ENCODE data around the gene FRAS1.
A peak's percentile ranks its signal among the peaks of the same experiment; 100 is the strongest.
"Not testable (repeated sequence)": the region's sequence is repeated elsewhere in the genome, so short reads cannot be mapped to it uniquely, and the experiment has no call there.

The FRAS1 gene

GRCh38 chr4:78534286-78534955 lies 477.3 kb downstream of the FRAS1 start:
- H3K36me3 ChIP-seq (ENCODE audit: insufficient read depth, low read length): no peaks in the 10 kb centered on the region
- no peaks in the 10 kb centered on the region for H3K9me3 ChIP-seq (ENCODE audit: control insufficient read depth, insufficient read depth, low read length)
- H3K9ac ChIP-seq (ENCODE audit: low read depth, low read length): no peak overlapping the region
- peaks cover 17% of the 10 kb centered on the region for H3K4me1 ChIP-seq (ENCODE audit: insufficient read depth, low read length)

- H3K9ac ChIP-seq (ENCODE audit: low read depth, low read length): no peak overlapping the region
- H3K4me1 ChIP-seq (ENCODE audit: insufficient read depth, low read length): no peaks in the 10 kb centered on the region
- no peaks in the 10 kb centered on the region for H3K36me3 ChIP-seq (ENCODE audit: insufficient read depth, low read length)
- H3K9me3 ChIP-seq (ENCODE audit: control insufficient read depth, insufficient read depth, low read length): no peaks in the 10 kb centered on the region
Observed at GRCh38 chr4:78542373-78542772, 485.2 kb downstream of the FRAS1 start.

GRCh38 chr4:78543424-78544125 lies 486.5 kb downstream of the FRAS1 start:
- H3K9me3 ChIP-seq (ENCODE audit: control insufficient read depth, insufficient read depth, low read length): no peaks in the 10 kb centered on the region
- H3K36me3 ChIP-seq (ENCODE audit: insufficient read depth, low read length): no peaks in the 10 kb centered on the region
- no peaks in the 10 kb centered on the region for H3K4me1 ChIP-seq (ENCODE audit: insufficient read depth, low read length)
- H3K9ac ChIP-seq (ENCODE audit: low read depth, low read length): no peak overlapping the region

- Histone ChIP-seq H3K4me1 (ENCODE audit: insufficient read depth, low read length) (0 out of 2 replicates have a peak, but pooled peaks cover under 1% of the 10 kb centered on the region), H3K9me3 (ENCODE audit: control insufficient read depth, insufficient read depth, low read length) (no peaks in the 10 kb centered on the region)
Observed at GRCh38 chr4:78544678-78545077, 487.6 kb downstream of the FRAS1 start.

GRCh38 chr4:78545275-78546246 lies 488.4 kb downstream of the FRAS1 start:
- H3K9me3 ChIP-seq (ENCODE audit: control insufficient read depth, insufficient read depth, low read length): no peaks in the 10 kb centered on the region
- no peak overlapping the region for H3K9ac ChIP-seq (ENCODE audit: low read depth, low read length)
- no peaks in the 10 kb centered on the region for H3K36me3 ChIP-seq (ENCODE audit: insufficient read depth, low read length)
- H3K4me1 ChIP-seq (ENCODE audit: insufficient read depth, low read length): peaks cover 7% of the 10 kb centered on the region

More at GRCh38 chr4:78544678-78545077, 487.6 kb downstream of the FRAS1 start:
- Histone ChIP-seq H3K9ac (ENCODE audit: low read depth, low read length) (no peak overlapping the region), H3K36me3 (ENCODE audit: insufficient read depth, low read length) (no peaks in the 10 kb centered on the region)

- not testable (repeated sequence) for H3K9ac ChIP-seq (ENCODE audit: low read depth, low read length); H3K36me3 ChIP-seq (ENCODE audit: insufficient read depth, low read length); H3K9me3 ChIP-seq (ENCODE audit: control insufficient read depth, insufficient read depth, low read length)
- H3K4me1 ChIP-seq (ENCODE audit: insufficient read depth, low read length): peaks cover 12% of the 10 kb centered on the region
Observed at GRCh38 chr4:78547899-78548298, 490.8 kb downstream of the FRAS1 start.

- H3K9ac ChIP-seq (ENCODE audit: low read depth, low read length); H3K9me3 ChIP-seq (ENCODE audit: control insufficient read depth, insufficient read depth, low read length); H3K36me3 ChIP-seq (ENCODE audit: insufficient read depth, low read length): not testable (repeated sequence)
- peaks cover 22% of the 10 kb centered on the region for H3K4me1 ChIP-seq (ENCODE audit: insufficient read depth, low read length)
Observed at GRCh38 chr4:78548889-78549288, 491.8 kb downstream of the FRAS1 start.

GRCh38 chr4:78551420-78552351 lies 494.6 kb downstream of the FRAS1 start, which contains the start of gene ANXA3:
Gene ANXA3, plus strand, starts transcription at chr4:78551770. Its CDS starts 2,704 bp downstream, at chr4:78554474.
- no peaks in the 10 kb centered on the region for H3K9me3 ChIP-seq (ENCODE audit: control insufficient read depth, insufficient read depth, low read length)
- H3K36me3 ChIP-seq (ENCODE audit: insufficient read depth, low read length): peaks cover 1% of the 10 kb centered on the region; the same call in 1 of the 2 replicates
- peak within 1 kb of the TSS; percentile 80 for H3K9ac ChIP-seq (ENCODE audit: low read depth, low read length)
- H3K4me1 ChIP-seq (ENCODE audit: insufficient read depth, low read length): peaks cover 26% of the 10 kb centered on the region

- Histone ChIP-seq H3K9me3 (ENCODE audit: control insufficient read depth, insufficient read depth, low read length) (no peaks in the 10 kb centered on the region), H3K9ac (ENCODE audit: low read depth, low read length) (peak overlapping the region; percentile 80), H3K4me1 (ENCODE audit: insufficient read depth, low read length) (peaks cover 26% of the 10 kb centered on the region), H3K36me3 (ENCODE audit: insufficient read depth, low read length) (peaks cover 3% of the 10 kb centered on the region; the same call in 1 of the 2 replicates)
Observed at GRCh38 chr4:78552389-78553042, 495.4 kb downstream of the FRAS1 start.

- Histone ChIP-seq H3K36me3 (ENCODE audit: insufficient read depth, low read length) (peaks cover 3% of the 10 kb centered on the region; the same call in 1 of the 2 replicates), H3K9me3 (ENCODE audit: control insufficient read depth, insufficient read depth, low read length) (no peaks in the 10 kb centered on the region), H3K4me1 (ENCODE audit: insufficient read depth, low read length) (peaks cover 26% of the 10 kb centered on the region), H3K9ac (ENCODE audit: low read depth, low read length) (peak overlapping the region; percentile 60)
Observed at GRCh38 chr4:78553043-78553396, 495.9 kb downstream of the FRAS1 start.

GRCh38 chr4:78553529-78554060 lies 496.5 kb downstream of the FRAS1 start:
- Histone ChIP-seq H3K9ac (ENCODE audit: low read depth, low read length) (peak overlapping the region; percentile 60; the same call in 1 of the 2 replicates), H3K36me3 (ENCODE audit: insufficient read depth, low read length) (peaks cover 3% of the 10 kb centered on the region; the same call in 1 of the 2 replicates), H3K9me3 (ENCODE audit: control insufficient read depth, insufficient read depth, low read length) (no peaks in the 10 kb centered on the region), H3K4me1 (ENCODE audit: insufficient read depth, low read length) (peaks cover 26% of the 10 kb centered on the region)

GRCh38 chr4:78556665-78557064 lies 499.5 kb downstream of the FRAS1 start:
- no peak overlapping the region for H3K9ac ChIP-seq (ENCODE audit: low read depth, low read length)
- H3K9me3 ChIP-seq (ENCODE audit: control insufficient read depth, insufficient read depth, low read length): no peaks in the 10 kb centered on the region
- peaks cover 3% of the 10 kb centered on the region; the same call in 1 of the 2 replicates for H3K36me3 ChIP-seq (ENCODE audit: insufficient read depth, low read length)
- peaks cover 30% of the 10 kb centered on the region for H3K4me1 ChIP-seq (ENCODE audit: insufficient read depth, low read length)

- peaks cover 3% of the 10 kb centered on the region; the same call in 1 of the 2 replicates for H3K36me3 ChIP-seq (ENCODE audit: insufficient read depth, low read length)
- peaks cover 40% of the 10 kb centered on the region for H3K4me1 ChIP-seq (ENCODE audit: insufficient read depth, low read length)
- H3K9me3 ChIP-seq (ENCODE audit: control insufficient read depth, insufficient read depth, low read length): no peaks in the 10 kb centered on the region
- H3K9ac ChIP-seq (ENCODE audit: low read depth, low read length): no peak overlapping the region
Observed at GRCh38 chr4:78557841-78558240, 500.7 kb downstream of the FRAS1 start.

Measured in ES-I3 (cell line).